Kidney (tissue), 14 donors: ENCODE data around the gene CENPX. TPM values are rescaled to one million over a fixed set of nuclear protein-coding genes. Genes with fewer than 3 reads are reported as not detected.
"Not testable (repeated sequence)": the region's sequence is repeated elsewhere in the genome, so short reads cannot be mapped to it uniquely, and the experiment has no call there.

ENCODE experiments used
- DNase-seq, 5 donors: peaks; one replicate each; pipeline ENCODE4 v3.0.0-alpha.2; 2013 to 2020
- FAIRE-seq: peaks from 2 replicates; lab custom pipeline; 2012; peaks lifted over from hg19 to GRCh38; lab: Jason Lieb, UNC
- H3K27ac ChIP-seq, 2 donors: one replicate each; pipeline ENCODE4 v1.7.0; 2013; ENCODE audit warnings: low read depth in 2 of 2, low read length in 2 of 2, inconsistent platforms in 1 of 2
- H3K27me3 ChIP-seq: one replicate; pipeline ENCODE4 v1.7.1; 2013; ENCODE audit warnings: low read length, inconsistent platforms; ENCODE audit not compliant: control insufficient read depth, insufficient read depth
- H3K36me3 ChIP-seq, 3 donors: one replicate each; pipeline versions ENCODE4 v1.7.0 to v1.7.1; 2013; ENCODE audit warnings: low read length in 3 of 3, control low read depth in 1 of 3, inconsistent platforms in 1 of 3; ENCODE audit not compliant: insufficient read depth in 3 of 3, control insufficient read depth in 2 of 3
- H3K4me1 ChIP-seq, 3 donors: one replicate each; pipeline versions ENCODE4 v1.7.0 to v1.7.1; 2013; ENCODE audit warnings: low read length in 3 of 3, inconsistent platforms in 1 of 3, low read depth in 1 of 3; ENCODE audit not compliant: control insufficient read depth in 2 of 3, insufficient read depth in 2 of 3
- H3K4me3 ChIP-seq, 3 donors: one replicate each; pipeline versions ENCODE4 v1.7.0 to v1.8.1; 2013; ENCODE audit warnings: low read length in 3 of 3, control low read depth in 1 of 3, inconsistent platforms in 1 of 3
- H3K9ac ChIP-seq, 3 donors: one replicate each; pipeline versions ENCODE4 v1.7.0 to v1.7.1; 2013; ENCODE audit warnings: low read length in 3 of 3, control low read depth in 1 of 3, inconsistent platforms in 1 of 3
- H3K9me3 ChIP-seq, 3 donors: one replicate each; pipeline versions ENCODE4 v1.7.0 to v1.7.1; 2013; ENCODE audit warnings: low read length in 3 of 3, control low read depth in 1 of 3, inconsistent platforms in 1 of 3; ENCODE audit not compliant: control insufficient read depth in 2 of 3, insufficient read depth in 1 of 3
- intact Hi-C: fragments of 100-400 bp; cut with DNase I; formaldehyde crosslinking; loops from one replicate; pipeline ENCODE4 v1.11.1; 2022
- polyA plus RNA-seq: library from polyadenylated mRNA; stranded (reverse); fragments of 350-450 nt; fragmentation: Illumina TruSeq; extraction: RNeasy Lipid Tissue Mini Kit (QIAGEN cat#74804); gene quantifications from one replicate; pipeline ENCODE4 v1.2.3, GENCODE V29; 2014; ENCODE audit warnings: low read depth, low replicate concordance; ENCODE audit not compliant: insufficient read depth
- total RNA-seq: library from RNA; stranded (reverse); fragmentation: NEBNext Ultra II Directional; extraction: Animal tissue kit (Norgen Biotek cat#: 25700); gene quantifications from one replicate; pipeline ENCODE4 v1.2.1, GENCODE V29; 2021
- TF ChIP-seq, protein P1 (sequence below): IDR thresholded peaks from 3 replicates; pipeline ENCODE4 v1.5.1; 2012; ENCODE audit warnings: mild to moderate bottlenecking, moderate library complexity, borderline replicate concordance; ENCODE audit not compliant: insufficient read depth; ENCODE audit errors: extremely low read depth
- donor health status: control.
- donor health status: control.
- donor health status: control.
- donor health status: control.
- donor health status: control.
- donor health status: DM: yes; HTN: yes; CAD: no.
- donor health status: Normal renal cell carcinoma (clear cell type).

Gene CENPX
- total and polyA plus RNA-seq, 2 donors from 2014 or later, result 36.9 to 93.2 TPM

DNA sequence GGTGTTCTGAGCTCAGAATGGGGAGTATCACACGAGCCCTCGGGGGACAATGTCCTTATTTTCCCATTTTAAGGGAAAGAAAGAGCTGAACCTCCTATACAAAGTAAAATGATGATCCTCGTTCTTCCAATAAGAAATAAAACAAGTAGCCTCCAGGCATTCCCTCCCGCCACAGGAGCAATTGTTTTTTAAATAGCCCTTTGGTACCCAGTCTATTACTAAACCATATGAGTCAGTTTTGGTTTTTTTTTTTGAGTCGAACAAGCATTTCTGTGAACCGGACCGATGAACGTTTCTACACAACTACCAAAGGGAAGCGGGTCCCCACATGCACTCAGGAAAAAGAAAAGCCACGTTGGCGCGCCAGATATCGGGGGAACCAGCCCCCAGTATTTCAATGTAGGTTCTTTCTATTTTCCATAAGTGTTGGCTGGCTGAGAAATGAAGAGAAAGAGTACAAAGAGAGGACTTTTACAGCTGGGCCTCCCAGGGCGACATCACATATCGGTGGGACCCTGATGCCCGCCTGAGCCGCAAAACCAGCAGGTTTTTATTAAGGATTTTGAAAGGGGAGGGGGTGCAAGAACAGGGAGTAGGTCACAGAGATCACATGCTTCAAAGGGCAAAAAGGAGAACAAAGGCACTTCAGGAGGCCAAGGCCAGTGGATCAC, 18.6 kb upstream of the CENPX start:
- Histone ChIP-seq H3K27ac (no peak overlapping the region), H3K9ac (no peak overlapping the region), H3K4me3 (no peak overlapping the region), H3K9me3 (no peaks in the 10 kb centered on the region), H3K36me3 (no peaks in the 10 kb centered on the region), H3K27me3 (no peaks in the 10 kb centered on the region), H3K4me1 (peaks cover 3 to 7% (median 5%) of the 10 kb centered on the region in 3 donors)
- FAIRE-seq (no peak), DNase-seq (no peak)
- intact Hi-C loops, result no loop called here
- TF ChIP-seq, protein P1, sequence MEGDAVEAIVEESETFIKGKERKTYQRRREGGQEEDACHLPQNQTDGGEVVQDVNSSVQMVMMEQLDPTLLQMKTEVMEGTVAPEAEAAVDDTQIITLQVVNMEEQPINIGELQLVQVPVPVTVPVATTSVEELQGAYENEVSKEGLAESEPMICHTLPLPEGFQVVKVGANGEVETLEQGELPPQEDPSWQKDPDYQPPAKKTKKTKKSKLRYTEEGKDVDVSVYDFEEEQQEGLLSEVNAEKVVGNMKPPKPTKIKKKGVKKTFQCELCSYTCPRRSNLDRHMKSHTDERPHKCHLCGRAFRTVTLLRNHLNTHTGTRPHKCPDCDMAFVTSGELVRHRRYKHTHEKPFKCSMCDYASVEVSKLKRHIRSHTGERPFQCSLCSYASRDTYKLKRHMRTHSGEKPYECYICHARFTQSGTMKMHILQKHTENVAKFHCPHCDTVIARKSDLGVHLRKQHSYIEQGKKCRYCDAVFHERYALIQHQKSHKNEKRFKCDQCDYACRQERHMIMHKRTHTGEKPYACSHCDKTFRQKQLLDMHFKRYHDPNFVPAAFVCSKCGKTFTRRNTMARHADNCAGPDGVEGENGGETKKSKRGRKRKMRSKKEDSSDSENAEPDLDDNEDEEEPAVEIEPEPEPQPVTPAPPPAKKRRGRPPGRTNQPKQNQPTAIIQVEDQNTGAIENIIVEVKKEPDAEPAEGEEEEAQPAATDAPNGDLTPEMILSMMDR, result no peak

DNA sequence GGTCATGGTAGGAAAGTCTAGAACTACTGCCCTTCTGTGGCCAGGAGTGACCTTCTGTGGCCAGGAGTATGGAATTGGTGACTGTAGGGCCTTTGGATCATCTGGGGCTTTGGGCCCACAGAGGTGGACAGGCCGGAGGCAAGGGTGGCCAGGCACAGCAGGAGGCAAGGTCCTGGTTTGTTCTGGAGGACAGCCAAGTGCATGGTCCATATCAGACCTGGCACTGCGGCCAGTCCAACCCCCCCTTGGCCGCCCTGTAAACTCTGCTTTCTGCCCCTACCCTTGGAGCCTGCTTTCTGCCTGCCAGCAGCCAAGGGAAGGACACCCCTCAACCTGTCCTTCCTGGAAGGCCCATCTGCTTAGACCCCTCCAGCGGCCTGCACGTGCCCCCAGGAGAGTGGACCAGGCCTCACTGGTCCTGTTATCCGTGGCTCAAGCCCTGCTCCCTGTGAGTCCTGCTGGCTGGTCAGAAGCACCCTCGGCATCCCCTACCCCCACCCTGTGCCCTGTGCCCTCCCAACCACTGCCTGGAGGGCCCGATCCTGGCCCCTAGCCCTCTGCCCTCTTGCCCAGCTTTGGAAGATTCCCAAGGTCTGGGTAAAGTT, 17.1 kb upstream of the CENPX start:
- DNase-seq (no peak), FAIRE-seq (no peak)
- intact Hi-C loops, result loop anchor here (10.0 kb wide), 1 partner anchor 115 kb away; no protein-coding TSS in a partner anchor

DNA sequence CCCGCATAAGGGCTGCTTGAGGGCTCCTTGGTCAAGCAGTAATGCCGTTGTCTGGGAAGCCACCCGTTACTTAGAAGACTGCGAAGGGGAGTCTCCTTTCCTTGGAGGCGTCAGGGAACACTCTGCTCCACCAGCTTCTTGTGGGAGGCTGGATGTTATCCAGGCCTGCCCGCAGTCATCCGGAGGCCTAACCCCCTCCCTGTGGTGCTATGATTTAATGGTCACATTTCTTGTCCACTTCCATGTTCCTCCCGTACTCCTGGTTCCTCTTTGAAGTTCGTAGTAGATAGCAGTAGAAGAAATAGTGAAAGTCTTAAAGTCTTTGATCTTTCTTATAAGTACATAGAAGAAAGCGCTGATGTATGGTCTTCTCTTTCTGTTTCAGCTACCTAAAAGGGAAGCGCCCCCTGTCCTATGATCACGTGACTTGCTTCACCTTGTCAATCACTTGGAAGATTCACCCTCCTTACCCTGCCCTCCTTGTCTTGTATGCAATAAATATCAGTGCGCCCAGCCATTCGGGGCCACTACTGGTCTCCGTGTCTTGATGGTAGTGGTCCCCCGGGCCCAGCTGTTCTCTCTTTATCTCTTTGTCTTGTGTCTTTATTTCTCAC, 16.2 kb upstream of the CENPX start:
- H3K4me3 ChIP-seq, FAIRE-seq, H3K9ac ChIP-seq, H3K27me3 ChIP-seq, DNase-seq, H3K27ac ChIP-seq, H3K9me3 ChIP-seq, H3K36me3 ChIP-seq: not testable (repeated sequence)
- peaks cover 3 to 16% (median 5%) of the 10 kb centered on the region in 3 donors for H3K4me1 ChIP-seq
- intact Hi-C loops, result loop anchor here (10.0 kb wide), 1 partner anchor 116 kb away; no protein-coding TSS in a partner anchor

More for the DNA sequence above, 17.1 kb upstream of the CENPX start:
- H3K36me3 ChIP-seq, result peaks cover 0 to 7% (median 0%) of the 10 kb centered on the region in 3 donors
- peaks cover 3 to 16% (median 5%) of the 10 kb centered on the region in 3 donors for H3K4me1 ChIP-seq
- no peaks in the 10 kb centered on the region for H3K27me3 ChIP-seq
- H3K9me3 ChIP-seq, result no peaks in the 10 kb centered on the region
- no peak overlapping the region for H3K4me3 ChIP-seq
- H3K27ac ChIP-seq, result peak overlapping the region in 1 of 2 donors; percentile 63
- H3K9ac ChIP-seq, result no peak overlapping the region
- TF ChIP-seq, protein P1, result no peak

DNA sequence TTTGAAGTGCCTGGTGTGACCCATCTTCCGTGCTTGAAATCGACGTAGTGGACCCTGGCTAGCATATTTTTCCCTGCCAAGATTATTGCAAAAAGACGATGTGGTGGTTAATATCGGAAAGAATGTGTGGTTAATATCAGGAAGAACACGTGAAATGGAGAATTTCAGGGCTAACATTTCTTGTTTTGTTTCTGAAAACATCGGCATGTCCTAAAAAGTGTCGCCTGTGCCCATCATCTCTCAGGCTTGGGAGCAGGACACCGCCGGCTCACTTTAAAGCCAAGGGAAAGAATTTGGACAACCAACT, 15.2 kb upstream of the CENPX start:
- no peak for FAIRE-seq
- no peak for DNase-seq
- Histone ChIP-seq H3K9me3 (no peaks in the 10 kb centered on the region), H3K4me3 (peak overlapping the region; percentile 21 to 84 (median 69)), H3K4me1 (peaks cover 3 to 16% (median 5%) of the 10 kb centered on the region in 3 donors), H3K9ac (peak overlapping the region in 1 of 3 donors; percentile 61), H3K36me3 (peaks cover 0 to 7% (median 0%) of the 10 kb centered on the region in 3 donors), H3K27ac (peak overlapping the region; percentile 78 to 99), H3K27me3 (no peaks in the 10 kb centered on the region)
- intact Hi-C loops, result loop anchor here (10.0 kb wide), 1 partner anchor 117 kb away; no protein-coding TSS in a partner anchor
- TF ChIP-seq, protein P1, result no peak
